ENCODE results near the gene NUTM1.

The NUTM1 gene

GRCh38 chr15:34342737-34343575 is at the start of gene NUTM1, which contains the start of gene NOP10:
NUTM1 (plus strand) TSS chr15:34343315; CDS start chr15:34343697, 382 bp downstream.
NOP10 (minus strand) TSS chr15:34343136; CDS start chr15:34343073, 63 bp downstream.
- peak; percentile 84 for DNase-seq

- DNase-seq = no peak
Measured at GRCh38 chr15:34297059-34297458, 46.1 kb upstream of the NUTM1 start.

- no peak for DNase-seq
Measured at GRCh38 chr15:34301058-34301457, 42.1 kb upstream of the NUTM1 start.

GRCh38 chr15:34304613-34305012 is 38.5 kb upstream of the NUTM1 start:
- DNase-seq = no peak

- no peak for DNase-seq
Measured at GRCh38 chr15:34311563-34311962, 31.6 kb upstream of the NUTM1 start.

- DNase-seq = no peak
Measured at GRCh38 chr15:34314491-34315490, 28.3 kb upstream of the NUTM1 start.

- no peak for DNase-seq
Measured at GRCh38 chr15:34318277-34319079, 24.6 kb upstream of the NUTM1 start.

- DNase-seq = no peak
Measured at GRCh38 chr15:34323217-34323616, 19.9 kb upstream of the NUTM1 start.

- DNase-seq = no peak
Measured at GRCh38 chr15:34324933-34325332, 18.2 kb upstream of the NUTM1 start.

GRCh38 chr15:34325368-34325767 is 17.7 kb upstream of the NUTM1 start:
- no peak for DNase-seq

- DNase-seq = no peak
Measured at GRCh38 chr15:34327906-34328305, 15.2 kb upstream of the NUTM1 start.

- no peak for DNase-seq
Measured at GRCh38 chr15:34329006-34329405, 14.1 kb upstream of the NUTM1 start.

GRCh38 chr15:34330279-34330678 is 12.8 kb upstream of the NUTM1 start:
- no peak for DNase-seq

GRCh38 chr15:34331809-34332208 is 11.3 kb upstream of the NUTM1 start:
- no peak for DNase-seq

- DNase-seq = no peak
Measured at GRCh38 chr15:34332553-34333120, 10.5 kb upstream of the NUTM1 start.

- DNase-seq = no peak
Measured at GRCh38 chr15:34334672-34335071, 8.4 kb upstream of the NUTM1 start.

GRCh38 chr15:34335176-34336032 is 7.7 kb upstream of the NUTM1 start:
- DNase-seq = peak; percentile 60

GRCh38 chr15:34336231-34336990 is 6.7 kb upstream of the NUTM1 start:
- no peak for DNase-seq

- DNase-seq = no peak
Measured at GRCh38 chr15:34336991-34337556, 6.0 kb upstream of the NUTM1 start.

All from GDM1 (cell line).